Neutrophil (primary cell): ENCODE data around the gene SENP5.

Experiments
- H3K27ac ChIP-seq: fragments of 200-600 bp; sonication (generic); 2 replicates; pipeline ENCODE4 v1.5.1; 2016; ENCODE audit warnings: mild to moderate bottlenecking, moderate library complexity
- H3K27me3 ChIP-seq: fragments of 200-600 bp; sonication (generic); 2 replicates; pipeline ENCODE4 v1.6.0; 2016; ENCODE audit warnings: mild to moderate bottlenecking
- H3K36me3 ChIP-seq: fragments of 200-600 bp; sonication (generic); 2 replicates; pipeline ENCODE4 v1.5.1; 2017
- H3K4me1 ChIP-seq, 2 experiments: fragments of 200-600 bp in 1 of 2; sonication (generic) in 1 of 2; 1 replicate in 1 of 2; 2 replicates in 1 of 2; pipeline versions ENCODE4 v1.5.1 to v1.6.1; 2013 to 2016; ENCODE audit warnings: low read depth in 1 of 2, low read length in 1 of 2, mild to moderate bottlenecking in 1 of 2, moderate library complexity in 1 of 2; ENCODE audit not compliant: control insufficient read depth in 1 of 2, insufficient read depth in 1 of 2
- H3K4me3 ChIP-seq, 2 experiments: fragments of 200-600 bp in 1 of 2; sonication (generic) in 1 of 2; 1 replicate in 1 of 2; 2 replicates in 1 of 2; pipeline ENCODE4 v1.5.1; 2013 to 2016; ENCODE audit warnings: low read depth in 1 of 2, low read length in 1 of 2, mild to moderate bottlenecking in 1 of 2, moderate library complexity in 1 of 2
- H3K9me3 ChIP-seq: fragments of 200-600 bp; sonication (generic); 2 replicates; pipeline ENCODE4 v1.5.1; 2016
- CTCF ChIP-seq: fragments of 200-600 bp; sonication (generic); IDR thresholded peaks from 2 replicates; pipeline ENCODE4 v1.5.1; 2016; ENCODE audit warnings: antibody characterized with exemption

The SENP5 gene

DNA sequence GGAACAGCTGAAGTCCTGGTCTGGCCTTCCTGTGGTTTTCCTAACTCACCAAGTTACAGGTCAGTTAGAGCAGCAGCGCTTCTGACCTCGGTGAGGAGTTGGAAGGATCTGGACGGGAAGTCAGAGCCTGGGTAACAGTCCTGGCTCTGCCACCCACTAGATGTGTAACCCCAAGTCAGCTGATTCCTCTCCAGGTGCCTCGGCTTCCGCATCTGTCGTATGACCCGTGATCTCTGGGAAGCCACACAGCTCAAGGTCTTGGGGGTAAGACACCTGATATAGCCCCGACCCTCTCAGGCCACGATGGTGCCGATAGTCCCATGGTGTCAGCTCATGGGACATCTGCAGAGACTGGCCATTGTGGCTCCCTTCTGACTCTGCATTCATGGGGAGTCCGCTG lies 109.2 kb downstream of the SENP5 start:
- Histone ChIP-seq H3K4me1 (no peaks in the 10 kb centered on the region), H3K27ac (no peak overlapping the region), H3K36me3 (no peaks in the 10 kb centered on the region), H3K4me3 (no peak overlapping the region), H3K9me3 (no peaks in the 10 kb centered on the region), H3K27me3 (no peaks in the 10 kb centered on the region)
- TF ChIP-seq CTCF = no peak

DNA sequence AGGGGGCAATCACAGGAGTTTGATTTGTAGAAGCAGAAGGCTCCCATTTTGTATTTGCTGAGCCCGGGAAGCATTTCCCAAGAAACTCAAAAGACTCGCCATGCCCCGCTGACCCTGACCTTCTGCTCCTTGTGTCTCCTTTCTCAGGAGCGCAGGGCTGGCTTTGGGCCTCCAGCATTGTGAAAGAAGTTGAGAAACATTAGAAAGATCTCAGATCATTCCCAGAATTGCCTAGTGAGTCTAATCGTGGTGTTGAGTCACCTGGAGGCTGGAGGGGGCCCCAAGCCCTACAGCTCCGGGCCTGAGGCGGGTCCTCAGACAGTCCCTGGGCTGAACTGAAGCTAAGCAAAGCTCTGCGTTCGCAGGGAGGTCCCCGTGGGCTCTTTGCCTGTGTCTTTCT lies 111.8 kb downstream of the SENP5 start:
- Histone ChIP-seq H3K27me3 (no peaks in the 10 kb centered on the region), H3K9me3 (no peaks in the 10 kb centered on the region), H3K36me3 (no peaks in the 10 kb centered on the region), H3K27ac (no peak overlapping the region), H3K4me3 (no peak overlapping the region), H3K4me1 (no peaks in the 10 kb centered on the region)
- TF ChIP-seq CTCF = no peak

DNA sequence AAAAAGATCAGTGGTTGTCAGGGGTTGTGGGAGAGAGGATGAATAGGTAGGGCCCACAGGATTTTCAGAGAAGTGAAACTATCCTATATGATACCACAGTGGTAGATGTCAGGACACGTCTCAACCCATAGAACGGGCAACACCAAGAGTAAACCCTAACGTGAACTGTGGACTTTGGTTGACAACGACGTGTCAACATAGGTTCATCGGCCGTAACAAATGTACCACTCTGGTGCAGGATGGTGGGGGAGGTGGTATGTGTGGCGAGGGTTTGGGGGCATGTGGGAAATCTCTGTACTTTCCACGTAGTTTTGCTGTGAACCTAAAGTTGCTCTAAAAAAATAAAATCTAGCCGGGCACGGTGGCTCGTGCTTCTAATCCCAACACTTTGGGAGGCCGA lies 113.9 kb downstream of the SENP5 start:
- Histone ChIP-seq H3K27ac (no peak overlapping the region), H3K4me3 (no peak overlapping the region), H3K4me1 (no peaks in the 10 kb centered on the region), H3K27me3 (peaks cover 8% of the 10 kb centered on the region), H3K9me3 (no peaks in the 10 kb centered on the region), H3K36me3 (no peaks in the 10 kb centered on the region)
- TF ChIP-seq CTCF = no peak

- Histone ChIP-seq H3K27ac (no peak overlapping the region), H3K27me3 (peaks cover 8% of the 10 kb centered on the region), H3K4me1 (no peaks in the 10 kb centered on the region), H3K9me3 (no peaks in the 10 kb centered on the region), H3K4me3 (no peak overlapping the region), H3K36me3 (no peaks in the 10 kb centered on the region)
- TF ChIP-seq CTCF = no peak
These were observed 115.5 kb downstream of the SENP5 start for GRCh38 chr3:196983186-196983585.
